LNCaP clone FGC (cell line): ENCODE data around the gene GGTLC1.
"Not testable (repeated sequence)": the region's sequence is repeated elsewhere in the genome, so short reads cannot be mapped to it uniquely, and the experiment has no call there.

Source experiments
- DNase-seq: peaks from one replicate; pipeline ENCODE4 v3.0.0-alpha.2; 2011; ENCODE audit warnings: low read depth
- H3K4me3 ChIP-seq: 2 replicates; pipeline ENCODE4 v1.5.1; 2011; ENCODE audit warnings: mild to moderate bottlenecking, low read depth, low read length, control low read depth
- TF ChIP-seq, protein P1 (sequence below): IDR thresholded peaks from 2 replicates; pipeline ENCODE4 v1.5.1; 2012; ENCODE audit warnings: mild to moderate bottlenecking; ENCODE audit not compliant: control insufficient read depth, insufficient read depth; ENCODE audit errors: extremely low read depth

The GGTLC1 gene

DNA sequence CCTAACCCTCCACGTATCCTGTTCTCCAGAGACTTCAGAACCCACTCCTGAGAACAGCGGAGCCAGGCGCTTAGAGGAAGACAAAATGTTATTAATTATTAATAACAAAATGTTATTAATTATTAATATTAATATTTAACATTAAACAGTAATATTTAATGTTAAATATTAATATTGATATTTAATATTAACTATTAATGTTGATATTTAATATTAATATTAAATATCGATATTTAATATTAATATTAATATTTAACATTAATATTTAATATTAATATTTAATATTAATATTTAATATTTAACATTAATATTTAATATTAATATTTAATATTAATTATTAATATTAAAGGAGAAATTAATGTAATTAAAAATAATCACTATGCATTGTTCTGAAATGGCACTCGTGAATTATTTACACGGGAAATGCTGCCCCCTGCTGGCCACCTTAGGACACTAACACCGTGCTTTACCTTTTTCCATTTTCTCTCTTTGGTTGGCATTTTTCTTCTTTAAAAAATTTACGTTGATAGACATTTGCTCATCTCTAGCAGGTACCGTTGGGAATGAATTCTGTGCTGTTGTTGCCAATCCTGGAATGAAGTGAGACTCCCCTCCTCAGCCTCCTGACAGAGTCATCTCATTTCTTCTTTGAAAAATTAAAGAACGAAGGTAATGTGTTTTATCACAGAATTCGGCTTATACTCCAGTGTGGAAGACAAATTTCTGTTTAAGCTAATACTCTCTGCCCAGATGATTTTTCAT is 7.5 kb upstream of the GGTLC1 start:
- TF ChIP-seq, protein P1, sequence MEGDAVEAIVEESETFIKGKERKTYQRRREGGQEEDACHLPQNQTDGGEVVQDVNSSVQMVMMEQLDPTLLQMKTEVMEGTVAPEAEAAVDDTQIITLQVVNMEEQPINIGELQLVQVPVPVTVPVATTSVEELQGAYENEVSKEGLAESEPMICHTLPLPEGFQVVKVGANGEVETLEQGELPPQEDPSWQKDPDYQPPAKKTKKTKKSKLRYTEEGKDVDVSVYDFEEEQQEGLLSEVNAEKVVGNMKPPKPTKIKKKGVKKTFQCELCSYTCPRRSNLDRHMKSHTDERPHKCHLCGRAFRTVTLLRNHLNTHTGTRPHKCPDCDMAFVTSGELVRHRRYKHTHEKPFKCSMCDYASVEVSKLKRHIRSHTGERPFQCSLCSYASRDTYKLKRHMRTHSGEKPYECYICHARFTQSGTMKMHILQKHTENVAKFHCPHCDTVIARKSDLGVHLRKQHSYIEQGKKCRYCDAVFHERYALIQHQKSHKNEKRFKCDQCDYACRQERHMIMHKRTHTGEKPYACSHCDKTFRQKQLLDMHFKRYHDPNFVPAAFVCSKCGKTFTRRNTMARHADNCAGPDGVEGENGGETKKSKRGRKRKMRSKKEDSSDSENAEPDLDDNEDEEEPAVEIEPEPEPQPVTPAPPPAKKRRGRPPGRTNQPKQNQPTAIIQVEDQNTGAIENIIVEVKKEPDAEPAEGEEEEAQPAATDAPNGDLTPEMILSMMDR = peak; percentile 72
- no peak overlapping the region for H3K4me3 ChIP-seq
- DNase-seq = peak; percentile 8

- DNase-seq, H3K4me3 ChIP-seq: not testable (repeated sequence)
Observed at GRCh38 chr20:23995291-23995690, 6.7 kb upstream of the GGTLC1 start.

DNA sequence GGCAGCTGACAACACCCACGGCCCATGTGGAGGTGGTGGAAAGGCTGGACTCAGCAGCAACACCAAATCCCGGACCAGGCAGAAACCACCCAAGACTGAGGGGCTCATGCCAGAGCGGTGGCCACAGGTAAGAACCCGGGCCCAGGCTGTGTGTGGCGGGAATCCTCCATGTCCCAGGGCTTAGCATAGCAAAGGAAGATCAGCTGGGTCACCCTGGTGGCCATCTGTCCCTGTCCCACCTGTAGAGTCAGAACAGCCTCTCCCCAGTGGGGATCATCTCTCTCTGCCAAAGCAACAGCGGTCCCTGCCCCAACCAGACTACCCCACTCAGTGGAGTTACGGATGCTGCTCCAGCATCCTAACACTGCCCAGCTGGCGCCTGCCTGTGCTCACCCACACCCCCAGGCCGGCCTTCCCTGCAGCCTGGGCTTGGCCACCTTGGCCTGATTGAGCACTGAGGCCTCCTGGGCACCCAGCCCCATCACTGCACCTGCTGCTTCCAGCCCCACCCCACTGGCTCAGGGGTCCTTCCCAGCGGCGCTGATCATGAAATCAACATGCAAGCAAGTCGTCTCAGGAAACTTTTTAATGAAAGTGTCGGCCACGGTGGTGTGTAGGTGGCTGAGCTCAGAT is 5.5 kb upstream of the GGTLC1 start:
- H3K4me3 ChIP-seq, DNase-seq: not testable (repeated sequence)

DNA sequence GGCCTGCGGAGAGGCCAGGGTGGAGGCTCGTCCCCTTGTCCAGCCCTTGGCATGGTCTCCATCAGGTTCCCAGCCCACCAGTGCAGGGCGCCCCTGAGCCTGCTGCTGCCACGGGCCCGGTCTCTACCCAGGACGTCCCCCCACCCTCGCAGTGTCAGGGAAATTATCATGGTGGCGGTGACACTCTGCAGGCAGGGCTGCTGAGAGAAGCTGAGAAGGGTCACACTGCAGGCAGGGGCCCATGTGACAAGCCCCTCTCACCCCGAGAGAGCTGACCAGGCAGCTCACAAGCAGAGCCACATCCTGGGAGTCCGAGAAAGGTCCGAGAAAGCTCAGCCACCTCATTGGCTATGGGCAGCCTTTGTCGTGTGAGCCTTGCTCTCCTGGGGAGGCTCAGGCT is 4.9 kb upstream of the GGTLC1 start:
- not testable (repeated sequence) for H3K4me3 ChIP-seq, DNase-seq

- DNase-seq, H3K4me3 ChIP-seq: not testable (repeated sequence)
Observed at GRCh38 chr20:23990296-23990695, 1.7 kb upstream of the GGTLC1 start.

- not testable (repeated sequence) for DNase-seq, H3K4me3 ChIP-seq
Observed at GRCh38 chr20:23988966-23989365, 387 bp upstream of the GGTLC1 start.

GRCh38 chr20:23986716-23987115 is 1.9 kb downstream of the GGTLC1 start:
- DNase-seq, H3K4me3 ChIP-seq: not testable (repeated sequence)

DNA sequence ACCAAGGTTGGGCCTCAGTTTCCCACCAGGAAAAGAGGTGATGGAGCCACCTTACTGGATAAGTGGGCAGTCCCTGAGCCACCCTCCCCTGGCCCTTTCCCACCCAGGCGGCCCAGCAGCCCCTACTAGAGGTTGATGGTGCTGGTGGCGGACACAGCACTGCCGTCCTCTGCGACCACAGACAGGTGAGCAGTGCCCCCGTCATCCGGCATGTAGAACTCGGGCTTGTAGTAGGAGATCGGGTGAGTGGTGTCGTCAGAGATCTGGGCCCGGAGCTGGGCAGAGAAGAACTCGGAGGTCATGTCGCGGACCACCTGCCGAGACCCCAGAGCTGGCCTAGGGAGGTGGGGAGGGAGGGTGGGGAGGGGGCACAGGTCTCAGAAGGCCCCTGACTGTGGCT is 2.3 kb downstream of the GGTLC1 start:
- DNase-seq, H3K4me3 ChIP-seq: not testable (repeated sequence)

GRCh38 chr20:23985790-23986225 is 2.8 kb downstream of the GGTLC1 start:
- not testable (repeated sequence) for DNase-seq

DNA sequence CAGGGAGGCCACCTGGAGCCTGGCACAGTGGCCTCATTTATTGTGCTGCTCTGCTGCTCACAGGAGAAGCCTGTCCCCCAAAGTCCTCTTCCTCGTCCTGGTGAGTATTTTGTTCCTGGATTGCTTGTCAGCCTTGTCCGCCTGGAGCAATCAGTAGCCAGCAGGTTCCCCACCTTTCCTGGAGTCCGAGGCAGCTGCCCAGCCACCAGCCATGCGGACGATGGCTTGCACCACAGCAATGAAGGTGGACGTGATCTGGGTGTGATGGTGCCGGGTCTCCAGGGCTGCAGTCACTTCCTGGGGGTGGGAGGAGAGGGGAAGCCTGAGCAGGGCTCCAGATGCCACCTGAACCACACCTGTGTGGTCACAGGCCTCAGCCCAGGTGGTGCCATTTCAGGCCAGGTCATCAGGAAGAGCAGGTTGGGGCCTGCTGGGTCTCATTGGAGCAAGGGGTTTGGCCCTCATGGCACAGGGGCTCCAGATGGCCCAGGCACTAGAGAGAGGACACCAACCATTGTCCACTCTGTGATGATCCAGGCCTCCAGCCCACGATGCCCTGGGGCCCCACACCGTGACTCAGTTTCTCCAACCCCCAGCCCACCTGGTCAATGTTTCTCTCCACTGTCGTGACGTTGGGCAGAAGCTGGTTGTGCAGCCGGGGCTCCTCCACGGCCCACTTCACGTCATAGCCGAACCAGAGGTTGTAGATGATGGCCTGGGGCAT is 3.4 kb downstream of the GGTLC1 start:
- DNase-seq, H3K4me3 ChIP-seq: not testable (repeated sequence)

More at GRCh38 chr20:23985790-23986225, 2.8 kb downstream of the GGTLC1 start:
- not testable (repeated sequence) for H3K4me3 ChIP-seq

GRCh38 chr20:23984476-23985023 is 4.0 kb downstream of the GGTLC1 start:
- H3K4me3 ChIP-seq, DNase-seq: not testable (repeated sequence)

GRCh38 chr20:23982112-23983018 is 6.2 kb downstream of the GGTLC1 start:
- DNase-seq = peak; percentile 80
- H3K4me3 ChIP-seq = not testable (repeated sequence)

- H3K4me3 ChIP-seq, DNase-seq: not testable (repeated sequence)
Observed at GRCh38 chr20:23981526-23981925, 7.1 kb downstream of the GGTLC1 start.

- not testable (repeated sequence) for DNase-seq, H3K4me3 ChIP-seq
Observed at GRCh38 chr20:23981014-23981413, 7.6 kb downstream of the GGTLC1 start.

GRCh38 chr20:23979899-23980811 is 8.4 kb downstream of the GGTLC1 start:
- DNase-seq, H3K4me3 ChIP-seq: not testable (repeated sequence)

DNA sequence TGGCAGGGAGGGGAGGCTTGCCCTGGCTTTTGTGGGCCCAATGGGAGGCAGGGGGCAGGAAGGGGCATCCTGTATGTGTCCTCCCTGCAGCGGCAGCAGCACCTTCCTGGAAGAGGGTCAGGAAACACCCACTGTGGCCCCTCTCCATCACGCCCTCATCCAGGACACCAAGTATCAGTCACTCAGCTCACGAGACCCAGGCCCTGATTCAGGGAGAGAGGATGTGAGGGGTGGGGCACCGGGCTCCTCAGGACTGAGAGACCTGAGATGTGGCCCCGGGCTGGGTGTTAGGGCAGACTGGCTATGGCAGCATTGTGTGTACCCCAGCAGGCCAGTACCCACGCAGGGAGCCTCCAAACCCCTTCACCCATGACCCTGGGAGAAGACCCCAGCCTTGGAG is 9.2 kb downstream of the GGTLC1 start:
- DNase-seq, H3K4me3 ChIP-seq: not testable (repeated sequence)
